Adrenal gland (tissue), 12 donors: ENCODE measurements around the gene MAP4K1. TPM values are rescaled to one million over a fixed set of nuclear protein-coding genes. Genes with fewer than 3 reads are reported as not detected.
"Not testable (repeated sequence)": the region's sequence is repeated elsewhere in the genome, so short reads cannot be mapped to it uniquely, and the experiment has no call there.

Experiments
- DNase-seq, 7 donors: peaks; one replicate each; pipeline ENCODE4 v3.0.0-alpha.2; 2019 to 2020
- H3K27ac ChIP-seq, 5 donors: fragments of 200-600 bp; sonication (generic) in 4 of 5; 1 replicate in 3 of 5; 2 replicates in 2 of 5; pipeline versions ENCODE4 v1.5.1 to v1.8.0; 2016 to 2020; ENCODE audit warnings: mild to moderate bottlenecking in 1 of 5
- H3K27me3 ChIP-seq: fragments of 200-600 bp; 2 replicates; pipeline ENCODE4 v1.8.0; 2021
- H3K36me3 ChIP-seq, 2 donors: fragments of 200-600 bp; replicated peaks in 1 of 2; 1 replicate in 1 of 2; 2 replicates in 1 of 2; pipeline versions ENCODE4 v1.5.1 to v1.8.0; 2018 to 2022
- H3K4me1 ChIP-seq, 2 donors: fragments of 200-600 bp; replicated peaks in 1 of 2; 1 replicate in 1 of 2; 2 replicates in 1 of 2; pipeline versions ENCODE4 v1.5.1 to v1.8.0; 2018 to 2021
- H3K4me3 ChIP-seq, 4 donors: fragments of 200-600 bp; sonication (generic) in 3 of 4; one replicate each; pipeline ENCODE4 v1.5.1; 2016 to 2018
- H3K9me3 ChIP-seq, 3 donors: fragments of 200-600 bp; sonication (generic) in 1 of 3; replicated peaks in 1 of 3; 1 replicate in 2 of 3; 2 replicates in 1 of 3; pipeline versions ENCODE4 v1.5.1 to v1.8.0; 2016 to 2021
- CTCF ChIP-seq, 6 experiments: fragments of 450-650 bp in 4 of 6; fragments of 200-600 bp in 2 of 6; sonication (generic) in 1 of 6; IDR thresholded peaks; 1 replicate in 5 of 6; 2 replicates in 1 of 6; pipeline versions ENCODE4 v1.5.1 to v1.8.0; 2016 to 2021; ENCODE audit warnings: antibody characterized with exemption in 6 of 6, mild to moderate bottlenecking in 2 of 6, moderate library complexity in 1 of 6
- POLR2A ChIP-seq, 2 donors: fragments of 450-650 bp; IDR thresholded peaks; one replicate each; pipeline ENCODE4 v1.6.1; 2017; ENCODE audit warnings: antibody characterized with exemption in 2 of 2, mild to moderate bottlenecking in 2 of 2, moderate library complexity in 1 of 2
- WGBS, 4 donors: extraction: QIAGEN DNeasy Blood & Tissue Kit in 2 of 4; methylation state at CpG; one replicate each; pipeline versions ENCODE4 v1.1.5 to v1.1.7; 2013 to 2017; 5-methylcytosine and 5-hydroxymethylcytosine counted together
- intact Hi-C, 2 donors: fragments of 100-400 bp; cut with DNase I; formaldehyde crosslinking; loops; one replicate each; pipeline versions ENCODE4 v1.14.1 to v1.15.0; 2022 to 2023
- polyA plus RNA-seq, 3 donors: library from polyadenylated mRNA; stranded (reverse); fragments of 200-250 nt in 2 of 3; fragments of 350-450 nt in 1 of 3; fragmentation: Illumina TruSeq in 1 of 3; extraction: RNeasy Lipid Tissue Mini Kit (QIAGEN cat#74804) in 1 of 3; gene quantifications; one replicate each; pipeline ENCODE4 v1.2.3, GENCODE V29; 2013 to 2014
- total RNA-seq, 9 donors: library from RNA; depleted of rRNA in 4 of 9; stranded (reverse); fragments of >200 nt in 4 of 9; fragments of 120-200 nt in 1 of 9; fragmentation: NEBNext Ultra II Directional in 1 of 9; extraction: Animal tissue kit (Norgen Biotek cat#: 25700) in 1 of 9; gene quantifications; one replicate each; pipeline versions ENCODE4 v1.1.0 to v1.2.4, GENCODE V29; 2013 to 2023
- donor health status: healthy with polysubstance abuse.
- donor health status: Bipolar disorder and iron deficiency.
- donor health status: DM: yes; HTN: yes; CAD: no.
- donor health status: DM: no; HTN: no; CAD: no.
- donor health status: DM: no; HTN: no; CAD: no.
- donor health status: DM: yes; HTN: yes; CAD: no.

The MAP4K1 gene
- total and polyA plus RNA-seq, 12 donors, result 1.1 to 12.5 (median 4.1) TPM

- no peak for TF ChIP-seq CTCF (IDR thresholded peaks at IDR 0.05)
- no peak for TF ChIP-seq POLR2A (IDR thresholded peaks at IDR 0.05)
- Histone ChIP-seq H3K27ac (no peak overlapping the region), H3K4me1 (no peaks in the 10 kb centered on the region), H3K36me3 (no peaks in the 10 kb centered on the region), H3K9me3 (no peaks in the 10 kb centered on the region), H3K27me3 (no peaks in the 10 kb centered on the region), H3K4me3 (no peak overlapping the region)
- no peak for DNase-seq
- WGBS, 4 donors, result 72 to 90% (median 79%) methylated on average over 4 of the region's 4 CpGs
- intact Hi-C loops, result no loop called here
Observed at GRCh38 chr19:38583985-38584305, 33.8 kb downstream of the MAP4K1 start.

- H3K4me1 ChIP-seq, result no peaks in the 10 kb centered on the region
- H3K27me3 ChIP-seq, result no peaks in the 10 kb centered on the region
- TF ChIP-seq CTCF (IDR thresholded peaks at IDR 0.05), result no peak
- TF ChIP-seq POLR2A (IDR thresholded peaks at IDR 0.05), result no peak
- no peak overlapping the region for H3K4me3 ChIP-seq
- 76 to 87% (median 84%) methylated on average over 14 of the region's 14 CpGs for WGBS, 4 donors
- H3K27ac ChIP-seq, result no peak overlapping the region
- H3K9me3 ChIP-seq, result no peaks in the 10 kb centered on the region
- no peak for DNase-seq
- intact Hi-C loops, result no loop called here
- no peaks in the 10 kb centered on the region for H3K36me3 ChIP-seq
Observed at GRCh38 chr19:38583219-38583984, 34.4 kb downstream of the MAP4K1 start.

GRCh38 chr19:38580080-38580479 is 37.7 kb downstream of the MAP4K1 start:
- Histone ChIP-seq H3K9me3 (no peaks in the 10 kb centered on the region), H3K27me3 (no peaks in the 10 kb centered on the region), H3K36me3 (no peaks in the 10 kb centered on the region), H3K4me1 (no peaks in the 10 kb centered on the region), H3K27ac (no peak overlapping the region), H3K4me3 (no peak overlapping the region)
- no peak for TF ChIP-seq CTCF (IDR thresholded peaks at IDR 0.05)
- no peak for TF ChIP-seq POLR2A (IDR thresholded peaks at IDR 0.05)
- intact Hi-C loops, result no loop called here
- 87 to 92% (median 91%) methylated on average over 8 to 15 of the region's 15 CpGs for WGBS, 4 donors
- DNase-seq, result no peak

- WGBS, 4 donors, result 81 to 93% (median 88%) methylated on average over 6 of the region's 6 CpGs
- DNase-seq, H3K36me3 ChIP-seq, H3K4me3 ChIP-seq, intact Hi-C loops, H3K27ac ChIP-seq, H3K9me3 ChIP-seq, H3K4me1 ChIP-seq, H3K27me3 ChIP-seq: not testable (repeated sequence)
Observed at GRCh38 chr19:38579304-38579703, 38.4 kb downstream of the MAP4K1 start.

GRCh38 chr19:38577826-38578225 is 39.9 kb downstream of the MAP4K1 start:
- H3K27me3 ChIP-seq, result no peaks in the 10 kb centered on the region
- DNase-seq, result no peak
- no peak overlapping the region for H3K27ac ChIP-seq
- H3K36me3 ChIP-seq, result no peaks in the 10 kb centered on the region
- 72 to 94% (median 90%) methylated on average over 4 to 11 of the region's 11 CpGs for WGBS, 4 donors
- H3K4me3 ChIP-seq, result no peak overlapping the region
- intact Hi-C loops, result no loop called here
- no peak for TF ChIP-seq CTCF (IDR thresholded peaks at IDR 0.05)
- no peak for TF ChIP-seq POLR2A (IDR thresholded peaks at IDR 0.05)
- no peaks in the 10 kb centered on the region for H3K9me3 ChIP-seq
- H3K4me1 ChIP-seq, result no peaks in the 10 kb centered on the region
